GM12801 (cell line): ENCODE results near the gene BMP4.

Experiments used
- TF ChIP-seq, protein P1 (sequence below): IDR thresholded peaks from one replicate; pipeline ENCODE4 v1.5.1; 2011; ENCODE audit warnings: control low read depth; ENCODE audit not compliant: insufficient read length; ENCODE audit errors: extremely low read depth

BMP4 gene

DNA sequence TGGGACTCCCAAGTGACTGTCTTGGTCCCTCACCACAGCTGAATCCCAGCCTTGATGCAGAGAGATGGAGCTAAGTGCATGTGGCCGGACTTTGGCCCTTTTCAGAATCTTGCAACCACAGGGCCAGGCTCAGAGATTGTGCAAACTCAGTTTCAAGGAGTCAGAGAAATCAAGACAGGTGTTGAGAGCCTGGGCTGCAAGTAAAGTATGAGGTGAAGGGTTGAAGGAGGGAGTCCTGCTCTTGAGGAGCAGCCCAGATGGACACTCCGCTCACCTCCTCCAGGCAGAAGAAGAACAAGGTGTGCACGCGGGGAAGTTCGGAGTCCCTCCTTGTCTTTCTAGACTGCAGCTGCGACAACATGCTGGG is 6.3 kb upstream of the BMP4 start:
- TF ChIP-seq, protein P1, sequence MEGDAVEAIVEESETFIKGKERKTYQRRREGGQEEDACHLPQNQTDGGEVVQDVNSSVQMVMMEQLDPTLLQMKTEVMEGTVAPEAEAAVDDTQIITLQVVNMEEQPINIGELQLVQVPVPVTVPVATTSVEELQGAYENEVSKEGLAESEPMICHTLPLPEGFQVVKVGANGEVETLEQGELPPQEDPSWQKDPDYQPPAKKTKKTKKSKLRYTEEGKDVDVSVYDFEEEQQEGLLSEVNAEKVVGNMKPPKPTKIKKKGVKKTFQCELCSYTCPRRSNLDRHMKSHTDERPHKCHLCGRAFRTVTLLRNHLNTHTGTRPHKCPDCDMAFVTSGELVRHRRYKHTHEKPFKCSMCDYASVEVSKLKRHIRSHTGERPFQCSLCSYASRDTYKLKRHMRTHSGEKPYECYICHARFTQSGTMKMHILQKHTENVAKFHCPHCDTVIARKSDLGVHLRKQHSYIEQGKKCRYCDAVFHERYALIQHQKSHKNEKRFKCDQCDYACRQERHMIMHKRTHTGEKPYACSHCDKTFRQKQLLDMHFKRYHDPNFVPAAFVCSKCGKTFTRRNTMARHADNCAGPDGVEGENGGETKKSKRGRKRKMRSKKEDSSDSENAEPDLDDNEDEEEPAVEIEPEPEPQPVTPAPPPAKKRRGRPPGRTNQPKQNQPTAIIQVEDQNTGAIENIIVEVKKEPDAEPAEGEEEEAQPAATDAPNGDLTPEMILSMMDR = no peak

DNA sequence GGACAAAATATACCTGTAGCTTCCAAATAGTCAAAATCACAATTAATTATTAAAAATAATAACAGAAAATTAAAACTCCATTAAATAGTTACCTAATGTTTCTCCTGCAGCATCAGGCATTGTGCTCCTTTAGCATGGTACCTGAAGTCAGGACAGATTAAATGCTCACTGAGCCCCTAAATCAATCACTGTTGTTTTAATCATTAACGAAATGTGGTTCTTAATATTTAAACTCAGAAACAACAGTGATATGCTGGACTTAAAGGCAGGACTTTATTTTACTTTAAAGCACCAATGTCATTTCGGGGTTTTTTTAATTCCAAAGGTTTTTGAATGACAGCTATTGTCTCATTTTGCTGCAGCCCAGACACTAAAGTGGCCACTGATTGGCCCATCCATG is 2.0 kb upstream of the BMP4 start:
- TF ChIP-seq, protein P1 = no peak

DNA sequence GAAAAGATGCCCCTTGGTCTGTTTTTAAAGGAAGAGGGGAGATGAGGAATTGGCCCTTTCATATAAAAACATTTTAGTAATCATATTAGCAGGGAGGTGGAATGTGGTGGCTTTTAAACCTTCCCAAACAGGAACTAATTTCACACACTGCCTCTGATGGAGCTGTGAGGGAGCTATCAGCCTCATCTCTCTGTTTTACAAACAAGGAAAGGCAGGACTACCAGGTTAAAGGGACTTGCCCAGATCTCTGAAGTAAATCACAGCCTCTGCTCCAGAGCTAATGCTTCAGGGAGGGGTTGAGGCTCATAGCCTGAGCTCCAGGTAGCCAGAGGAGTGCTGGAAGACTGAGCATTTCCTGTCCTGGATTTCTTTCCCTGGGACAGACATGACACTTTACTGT is 1.1 kb upstream of the BMP4 start:
- TF ChIP-seq, protein P1 = no peak

DNA sequence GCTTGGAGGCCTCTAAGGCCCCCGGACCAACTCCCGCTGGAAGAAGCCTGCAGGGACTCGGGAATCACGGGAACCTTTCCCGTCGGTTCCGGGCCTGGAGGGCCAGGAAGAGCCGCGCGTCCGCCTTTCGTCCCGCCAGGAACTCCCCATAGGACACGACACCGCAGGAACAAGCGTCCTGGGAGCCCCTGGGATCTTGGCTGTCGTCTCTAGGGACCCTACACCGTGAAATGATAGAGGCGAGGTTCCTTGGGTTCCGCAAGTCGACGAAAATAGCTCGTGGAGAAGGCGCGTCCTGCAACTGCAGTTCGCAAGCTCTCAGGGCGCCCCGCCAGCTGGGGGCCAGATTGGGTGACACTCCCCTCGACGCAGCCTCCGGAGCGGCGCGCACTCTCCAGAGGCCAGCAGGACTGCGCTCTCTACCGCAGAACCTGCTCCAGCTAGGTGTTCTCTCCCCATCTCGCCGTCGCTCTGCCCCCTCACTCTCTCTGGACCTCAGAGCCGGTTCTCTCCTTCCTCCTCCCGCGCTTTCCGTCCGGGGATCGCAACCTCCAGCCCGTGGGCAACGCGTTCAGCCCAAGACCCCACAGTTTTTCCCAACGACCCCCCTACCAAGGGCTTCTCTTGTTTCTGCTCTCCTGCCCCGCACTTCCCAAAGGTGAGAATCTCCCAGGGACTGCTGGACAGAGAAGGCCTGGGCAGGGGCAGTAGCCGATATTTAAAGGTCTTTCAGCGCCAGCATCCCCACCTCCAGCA is 776 bp downstream of the BMP4 start:
- TF ChIP-seq, protein P1 = no peak

DNA sequence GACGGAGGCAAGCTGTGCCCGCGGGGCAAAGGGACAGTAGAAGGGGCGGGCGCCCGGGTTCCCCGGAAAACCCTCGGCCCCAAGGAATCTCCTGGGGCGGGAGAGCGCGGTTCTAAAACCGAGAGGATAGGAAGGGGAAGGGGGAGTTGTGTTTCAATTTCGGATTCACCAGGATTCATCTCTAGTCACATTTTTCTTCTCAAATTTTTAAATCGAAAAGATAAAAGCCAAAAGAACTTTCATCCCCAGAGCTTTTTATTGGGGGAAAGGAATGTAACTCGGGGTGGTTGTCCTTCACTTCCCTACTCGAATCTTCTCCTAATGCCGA is 1.4 kb downstream of the BMP4 start:
- TF ChIP-seq, protein P1 = no peak

DNA sequence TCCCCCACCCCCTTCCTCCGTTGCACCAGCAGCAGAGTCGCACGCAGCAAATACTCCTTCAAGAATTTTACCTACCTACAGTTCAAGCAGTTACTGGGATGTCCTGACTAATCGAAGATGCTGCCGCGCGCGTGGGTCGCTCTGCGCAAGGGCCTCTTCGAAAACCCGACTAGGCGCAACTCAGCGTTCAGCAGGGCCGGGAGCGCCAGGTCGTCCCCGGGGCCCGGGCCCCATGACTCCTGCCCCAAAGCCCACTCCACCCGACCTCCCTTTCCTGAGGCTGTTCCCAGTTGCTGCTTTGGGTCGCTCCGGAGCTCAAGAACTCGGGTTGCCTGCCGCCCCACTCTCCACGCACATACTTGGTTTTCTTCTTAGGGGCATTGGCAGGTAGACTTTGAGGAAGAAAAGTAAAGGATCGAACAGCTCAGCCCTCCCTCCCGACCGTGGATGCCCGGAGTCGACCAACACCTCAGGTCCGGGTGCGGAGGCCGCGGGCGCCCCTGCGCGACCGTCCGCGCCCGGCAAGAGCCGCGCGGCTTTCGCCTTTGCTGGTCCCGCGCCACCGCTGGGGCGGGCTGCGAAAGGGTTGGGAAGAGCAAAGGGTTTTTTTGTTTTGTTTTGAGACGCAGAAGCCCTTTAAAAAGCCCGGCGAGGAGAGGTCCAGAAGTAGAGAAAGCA is 1.9 kb downstream of the BMP4 start:
- TF ChIP-seq, protein P1 = no peak

DNA sequence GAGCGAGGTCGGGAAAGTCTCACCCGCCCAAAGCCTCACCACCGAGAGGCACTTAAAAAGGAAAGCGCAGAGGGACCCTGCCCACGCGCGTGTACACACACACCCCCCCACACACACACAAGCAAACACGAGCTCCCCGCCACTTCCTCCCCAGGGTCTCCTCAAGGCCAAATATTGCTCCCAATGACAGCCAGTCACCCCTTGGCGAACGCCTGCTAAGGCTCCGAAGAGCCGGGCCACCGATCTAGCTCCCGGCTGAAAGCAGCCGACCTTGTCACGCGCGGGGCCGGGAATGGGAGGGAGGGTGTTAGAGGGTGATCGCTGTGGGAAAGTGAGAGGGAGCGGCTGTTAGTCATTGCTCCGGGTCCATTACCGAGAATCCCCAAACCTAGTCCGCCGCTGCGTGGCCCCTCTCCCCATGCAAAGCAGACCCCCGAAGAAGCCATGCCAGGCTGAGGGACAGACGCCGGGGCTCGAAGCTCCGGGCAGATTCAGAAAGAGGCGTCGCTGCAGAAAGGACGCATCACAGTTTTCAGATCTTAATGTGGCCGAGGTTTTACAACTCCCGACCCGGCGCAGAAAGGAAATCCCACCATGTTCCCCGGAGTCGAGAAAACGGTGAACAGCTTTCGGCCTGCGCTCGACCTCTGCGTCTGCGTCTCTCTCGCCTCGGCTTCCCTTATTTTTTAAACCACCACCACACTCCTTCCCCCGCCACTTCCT is 2.6 kb downstream of the BMP4 start:
- TF ChIP-seq, protein P1 = no peak
